K562 (cell line): ENCODE data around the gene AP1M1. TPM values are rescaled to one million over a fixed set of nuclear protein-coding genes. Genes with fewer than 3 reads are reported as not detected.
A peak's percentile ranks its signal among the peaks of the same experiment; 100 is the strongest.

ENCODE experiments used
- CREM ChIP-seq: IDR thresholded peaks from 2 replicates; pipeline ENCODE4 v1.6.1; 2014; ENCODE audit warnings: antibody characterized with exemption, low read depth
- GABPB1 ChIP-seq: sonication (generic); formaldehyde crosslinking; IDR thresholded peaks from 2 replicates; pipeline ENCODE4 v1.8.0; 2022; ENCODE audit warnings: mild to moderate bottlenecking, missing genetic modification reagents
- MXD1 ChIP-seq: fragments of 250-450 bp; sonication (Bioruptor Pico); IDR thresholded peaks from 2 replicates; pipeline ENCODE4 v1.8.0; 2021; ENCODE audit warnings: borderline replicate concordance, mild to moderate bottlenecking, moderate library complexity; ENCODE audit not compliant: poor library complexity, severe bottlenecking
- NCOA1 ChIP-seq: fragments of 450-650 bp; IDR thresholded peaks from 2 replicates; pipeline ENCODE4 v1.6.1; 2016; ENCODE audit warnings: low read depth
- NCOA4 ChIP-seq: fragments of 450-650 bp; IDR thresholded peaks from 2 replicates; pipeline ENCODE4 v1.6.1; 2018; ENCODE audit warnings: mild to moderate bottlenecking; ENCODE audit not compliant: partially characterized antibody
- NFIX ChIP-seq: fragments of 250-450 bp; sonication (Bioruptor Pico); IDR thresholded peaks from 2 replicates; pipeline ENCODE4 v1.4.0; 2020; ENCODE audit warnings: low read depth, mild to moderate bottlenecking, moderate library complexity
- POLR2B ChIP-seq: fragments of 450-650 bp; IDR thresholded peaks from 2 replicates; pipeline ENCODE4 v1.6.1; 2018; ENCODE audit warnings: low read depth; ENCODE audit not compliant: partially characterized antibody
- SIN3B ChIP-seq: fragments of 450-650 bp; IDR thresholded peaks from 2 replicates; pipeline ENCODE4 v1.6.1; 2017; ENCODE audit warnings: low read depth, mild to moderate bottlenecking, moderate library complexity
- TAF1 ChIP-seq: IDR thresholded peaks from 2 replicates; pipeline ENCODE4 v1.6.1; 2011; ENCODE audit warnings: mild to moderate bottlenecking, low read length, moderate library complexity; ENCODE audit not compliant: insufficient read depth, control insufficient read depth, severe bottlenecking; ENCODE audit errors: extremely low read depth
- TCFL5 ChIP-seq: fragments of 250-450 bp; sonication (Bioruptor Pico); conservative IDR thresholded peaks from 2 replicates; pipeline ENCODE4 v1.6.1; 2021; ENCODE audit warnings: mild to moderate bottlenecking, moderate library complexity, matching md5 sums
- ZBTB1 ChIP-seq: sonication (generic); formaldehyde crosslinking; IDR thresholded peaks from 2 replicates; pipeline ENCODE4 v1.8.1; 2023; ENCODE audit warnings: missing genetic modification reagents, low read depth, mild to moderate bottlenecking, borderline replicate concordance
- ZBTB7A ChIP-seq: IDR thresholded peaks from 2 replicates; pipeline ENCODE4 v1.6.1; 2011; ENCODE audit warnings: low read depth, mild to moderate bottlenecking, low read length, moderate library complexity, borderline replicate concordance; ENCODE audit not compliant: control insufficient read depth
- ZKSCAN8 ChIP-seq: fragments of 200-800 bp; sonication (Bioruptor generic); IDR thresholded peaks from 2 replicates; pipeline ENCODE4 v1.6.1; 2016; ENCODE audit warnings: missing genetic modification characterization, missing compliant biosample characterization
- ZNF347 ChIP-seq: fragments of 450-650 bp; formaldehyde crosslinking; IDR thresholded peaks from 2 replicates; pipeline ENCODE4 v1.4.0; 2020; ENCODE audit warnings: low read depth, mild to moderate bottlenecking, moderate library complexity
- ZNF445 ChIP-seq: fragments of 250-450 bp; sonication (Bioruptor Pico); IDR thresholded peaks from 2 replicates; pipeline ENCODE4 v1.4.0; 2020; ENCODE audit warnings: low read depth, mild to moderate bottlenecking, moderate library complexity
- ZNF76 ChIP-seq: fragments of 250-450 bp; sonication (Bioruptor Pico); IDR thresholded peaks from 2 replicates; pipeline ENCODE4 v1.4.0; 2020; ENCODE audit warnings: mild to moderate bottlenecking, moderate library complexity, borderline replicate concordance
- ZNF830 ChIP-seq: fragments of 250-450 bp; sonication (Bioruptor Pico); IDR thresholded peaks from 2 replicates; pipeline ENCODE4 v1.5.0; 2021; ENCODE audit warnings: mild to moderate bottlenecking
- polyA plus RNA-seq, 8 experiments: library from polyadenylated mRNA; depleted of rRNA in 4 of 8; stranded (reverse) in 5 of 8; unstranded in 3 of 8; fragments of >200 nt; fragmentation: Nextera tagmentation in 2 of 8; fragmentation: Illumina TruSeq in 1 of 8; extraction: Ambion mirVana in 2 of 8; extraction: Trizol in 1 of 8; gene quantifications; 2 replicates each; pipeline versions ENCODE4 v1.2.1 to v1.2.3, GENCODE V29; 2011 to 2014; ENCODE audit warnings: inconsistent platforms in 1 of 8, missing spikeins in 1 of 8
- total RNA-seq, 7 experiments: library from RNA; depleted of rRNA in 6 of 7; stranded (reverse); fragments of >200 nt in 6 of 7; fragmentation: Illumina TruSeq in 2 of 7; extraction: Trizol in 2 of 7; gene quantifications; 2 replicates each; pipeline versions ENCODE4 v1.2.1 to v1.2.3, GENCODE V29; 2011 to 2021; ENCODE audit warnings: low replicate concordance in 1 of 7
- TF ChIP-seq, protein P1 (sequence below): sonication (generic); formaldehyde crosslinking; IDR thresholded peaks from 2 replicates; pipeline ENCODE4 v1.8.0; 2022; ENCODE audit warnings: mild to moderate bottlenecking, missing genetic modification reagents
- TF ChIP-seq, protein P2 (sequence below): fragments of 250-450 bp; sonication (Bioruptor Pico); IDR thresholded peaks from 2 replicates; pipeline ENCODE4 v1.8.0; 2022; ENCODE audit warnings: inconsistent platforms
- TF ChIP-seq, protein P3 (sequence below): sonication (generic); formaldehyde crosslinking; IDR thresholded peaks from 2 replicates; pipeline ENCODE4 v1.8.1; 2022; ENCODE audit warnings: missing genetic modification reagents

Gene AP1M1
- total and polyA plus RNA-seq, 9 of the 15 experiments (the other 6 are each of a cell fraction or from before 2014, with no cell fraction given): 0.87 to 56.2 (median 29.1) TPM

DNA sequence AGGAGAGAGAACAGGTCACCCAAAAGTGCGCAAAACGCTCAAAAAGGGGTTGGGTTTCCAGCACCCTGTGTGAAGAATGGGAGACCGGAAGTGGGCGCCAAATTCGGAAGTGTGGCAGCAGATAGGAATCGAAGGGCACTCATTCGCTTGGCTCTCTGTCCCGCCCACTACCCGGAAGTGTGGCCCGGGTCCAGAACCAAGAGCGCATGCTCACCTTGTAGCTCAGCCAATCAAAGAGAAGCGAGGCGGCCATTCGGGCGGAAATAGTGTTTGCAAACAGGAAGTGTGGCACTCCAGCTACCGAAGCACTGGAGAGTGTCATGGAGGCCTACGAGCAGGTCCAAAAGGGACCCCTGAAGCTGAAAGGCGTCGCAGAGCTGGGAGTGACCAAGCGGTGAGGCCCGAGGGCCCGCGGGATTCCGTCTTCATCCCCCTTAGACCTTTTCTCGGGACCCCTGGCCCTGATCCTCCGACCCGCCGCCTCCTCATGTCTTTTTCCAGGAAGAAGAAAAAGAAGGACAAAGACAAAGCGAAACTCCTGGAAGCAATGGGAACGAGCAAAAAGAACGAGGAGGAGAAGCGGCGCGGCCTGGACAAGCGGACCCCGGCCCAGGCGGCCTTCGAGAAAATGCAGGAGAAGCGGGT lies 12.5 kb upstream of the AP1M1 start, which contains the start of gene FAM32A (continued):
- TF ChIP-seq ZBTB7A: no peak
- no peak for TF ChIP-seq TCFL5 (CRISPR knock-in tag)
- peak; percentile 85 for TF ChIP-seq TAF1
- no peak for TF ChIP-seq ZBTB1 (CRISPR knock-in tag)
- TF ChIP-seq, protein P1, sequence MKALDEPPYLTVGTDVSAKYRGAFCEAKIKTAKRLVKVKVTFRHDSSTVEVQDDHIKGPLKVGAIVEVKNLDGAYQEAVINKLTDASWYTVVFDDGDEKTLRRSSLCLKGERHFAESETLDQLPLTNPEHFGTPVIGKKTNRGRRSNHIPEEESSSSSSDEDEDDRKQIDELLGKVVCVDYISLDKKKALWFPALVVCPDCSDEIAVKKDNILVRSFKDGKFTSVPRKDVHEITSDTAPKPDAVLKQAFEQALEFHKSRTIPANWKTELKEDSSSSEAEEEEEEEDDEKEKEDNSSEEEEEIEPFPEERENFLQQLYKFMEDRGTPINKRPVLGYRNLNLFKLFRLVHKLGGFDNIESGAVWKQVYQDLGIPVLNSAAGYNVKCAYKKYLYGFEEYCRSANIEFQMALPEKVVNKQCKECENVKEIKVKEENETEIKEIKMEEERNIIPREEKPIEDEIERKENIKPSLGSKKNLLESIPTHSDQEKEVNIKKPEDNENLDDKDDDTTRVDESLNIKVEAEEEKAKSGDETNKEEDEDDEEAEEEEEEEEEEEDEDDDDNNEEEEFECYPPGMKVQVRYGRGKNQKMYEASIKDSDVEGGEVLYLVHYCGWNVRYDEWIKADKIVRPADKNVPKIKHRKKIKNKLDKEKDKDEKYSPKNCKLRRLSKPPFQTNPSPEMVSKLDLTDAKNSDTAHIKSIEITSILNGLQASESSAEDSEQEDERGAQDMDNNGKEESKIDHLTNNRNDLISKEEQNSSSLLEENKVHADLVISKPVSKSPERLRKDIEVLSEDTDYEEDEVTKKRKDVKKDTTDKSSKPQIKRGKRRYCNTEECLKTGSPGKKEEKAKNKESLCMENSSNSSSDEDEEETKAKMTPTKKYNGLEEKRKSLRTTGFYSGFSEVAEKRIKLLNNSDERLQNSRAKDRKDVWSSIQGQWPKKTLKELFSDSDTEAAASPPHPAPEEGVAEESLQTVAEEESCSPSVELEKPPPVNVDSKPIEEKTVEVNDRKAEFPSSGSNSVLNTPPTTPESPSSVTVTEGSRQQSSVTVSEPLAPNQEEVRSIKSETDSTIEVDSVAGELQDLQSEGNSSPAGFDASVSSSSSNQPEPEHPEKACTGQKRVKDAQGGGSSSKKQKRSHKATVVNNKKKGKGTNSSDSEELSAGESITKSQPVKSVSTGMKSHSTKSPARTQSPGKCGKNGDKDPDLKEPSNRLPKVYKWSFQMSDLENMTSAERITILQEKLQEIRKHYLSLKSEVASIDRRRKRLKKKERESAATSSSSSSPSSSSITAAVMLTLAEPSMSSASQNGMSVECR: peak; percentile 23; the same call in 1 of the 2 replicates
- no peak for TF ChIP-seq ZKSCAN8 (CRISPR knock-in tag)
- TF ChIP-seq ZNF830: no peak
- no peak for TF ChIP-seq NFIX (CRISPR knock-in tag)
- TF ChIP-seq CREM: peak; percentile 71; the same call in 1 of the 2 replicates
- TF ChIP-seq, protein P2, sequence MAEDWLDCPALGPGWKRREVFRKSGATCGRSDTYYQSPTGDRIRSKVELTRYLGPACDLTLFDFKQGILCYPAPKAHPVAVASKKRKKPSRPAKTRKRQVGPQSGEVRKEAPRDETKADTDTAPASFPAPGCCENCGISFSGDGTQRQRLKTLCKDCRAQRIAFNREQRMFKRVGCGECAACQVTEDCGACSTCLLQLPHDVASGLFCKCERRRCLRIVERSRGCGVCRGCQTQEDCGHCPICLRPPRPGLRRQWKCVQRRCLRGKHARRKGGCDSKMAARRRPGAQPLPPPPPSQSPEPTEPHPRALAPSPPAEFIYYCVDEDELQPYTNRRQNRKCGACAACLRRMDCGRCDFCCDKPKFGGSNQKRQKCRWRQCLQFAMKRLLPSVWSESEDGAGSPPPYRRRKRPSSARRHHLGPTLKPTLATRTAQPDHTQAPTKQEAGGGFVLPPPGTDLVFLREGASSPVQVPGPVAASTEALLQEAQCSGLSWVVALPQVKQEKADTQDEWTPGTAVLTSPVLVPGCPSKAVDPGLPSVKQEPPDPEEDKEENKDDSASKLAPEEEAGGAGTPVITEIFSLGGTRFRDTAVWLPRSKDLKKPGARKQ: no peak
- TF ChIP-seq, protein P3, sequence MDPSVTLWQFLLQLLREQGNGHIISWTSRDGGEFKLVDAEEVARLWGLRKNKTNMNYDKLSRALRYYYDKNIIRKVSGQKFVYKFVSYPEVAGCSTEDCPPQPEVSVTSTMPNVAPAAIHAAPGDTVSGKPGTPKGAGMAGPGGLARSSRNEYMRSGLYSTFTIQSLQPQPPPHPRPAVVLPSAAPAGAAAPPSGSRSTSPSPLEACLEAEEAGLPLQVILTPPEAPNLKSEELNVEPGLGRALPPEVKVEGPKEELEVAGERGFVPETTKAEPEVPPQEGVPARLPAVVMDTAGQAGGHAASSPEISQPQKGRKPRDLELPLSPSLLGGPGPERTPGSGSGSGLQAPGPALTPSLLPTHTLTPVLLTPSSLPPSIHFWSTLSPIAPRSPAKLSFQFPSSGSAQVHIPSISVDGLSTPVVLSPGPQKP: peak; percentile 99
- no peak for TF ChIP-seq ZNF76 (CRISPR knock-in tag)
- no peak for TF ChIP-seq ZNF347 (CRISPR knock-in tag)
- no peak for TF ChIP-seq NCOA4
- no peak for TF ChIP-seq NCOA1
- TF ChIP-seq GABPB1 (CRISPR knock-in tag): peak; percentile 94
- no peak for TF ChIP-seq ZNF445
- peak; percentile 75 for TF ChIP-seq POLR2B
- no peak for TF ChIP-seq MXD1 (CRISPR knock-in tag)
- peak; percentile 87 for TF ChIP-seq SIN3B
